Inferior parietal cortex (tissue), 1 donor: ENCODE results near the gene GDPD5.

Source experiments
- DNase-seq: peaks from one replicate; pipeline ENCODE4 v3.0.0-alpha.2; 2016; ENCODE audit errors: extremely low spot score

GDPD5 gene

GRCh38 chr11:75510723-75511019 lies 15.1 kb downstream of the GDPD5 start:
- no peak for DNase-seq

GRCh38 chr11:75510004-75510722 lies 15.6 kb downstream of the GDPD5 start:
- DNase-seq = no peak

GRCh38 chr11:75509020-75509720 lies 16.6 kb downstream of the GDPD5 start:
- DNase-seq = no peak

- no peak for DNase-seq
Measured at GRCh38 chr11:75508051-75508561, 17.6 kb downstream of the GDPD5 start.

GRCh38 chr11:75507571-75507970 lies 18.2 kb downstream of the GDPD5 start:
- no peak for DNase-seq

- DNase-seq = no peak
Measured at GRCh38 chr11:75506827-75507226, 18.9 kb downstream of the GDPD5 start.

GRCh38 chr11:75505916-75506692 lies 19.6 kb downstream of the GDPD5 start:
- DNase-seq = no peak

- no peak for DNase-seq
Measured at GRCh38 chr11:75504501-75504900, 21.2 kb downstream of the GDPD5 start.

GRCh38 chr11:75503531-75504099 lies 22.1 kb downstream of the GDPD5 start:
- DNase-seq = no peak

GRCh38 chr11:75502138-75502537 lies 23.6 kb downstream of the GDPD5 start:
- DNase-seq = no peak

GRCh38 chr11:75500742-75501141 lies 25.0 kb downstream of the GDPD5 start:
- DNase-seq = no peak

- DNase-seq = no peak
Measured at GRCh38 chr11:75499423-75500190, 26.1 kb downstream of the GDPD5 start.

GRCh38 chr11:75498556-75499255 lies 27.0 kb downstream of the GDPD5 start:
- DNase-seq = no peak

GRCh38 chr11:75497788-75498409 lies 27.8 kb downstream of the GDPD5 start:
- no peak for DNase-seq

GRCh38 chr11:75496305-75496752 lies 29.4 kb downstream of the GDPD5 start:
- DNase-seq = no peak

GRCh38 chr11:75495749-75496304 lies 29.9 kb downstream of the GDPD5 start:
- no peak for DNase-seq

GRCh38 chr11:75493626-75494025 lies 32.1 kb downstream of the GDPD5 start:
- DNase-seq = no peak

GRCh38 chr11:75492181-75492820 lies 33.4 kb downstream of the GDPD5 start:
- no peak for DNase-seq

GRCh38 chr11:75491465-75491864 lies 34.3 kb downstream of the GDPD5 start:
- DNase-seq = no peak
